GM21515 (cell line): ENCODE results near the gene MAT1A.
"Not testable (repeated sequence)": the region's sequence is repeated elsewhere in the genome, so short reads cannot be mapped to it uniquely, and the experiment has no call there.

Experiments used
- ATAC-seq: cut with Tn5 transposase; IDR thresholded peaks from one replicate; pipeline ENCODE4 v1.9.1; 2021; ENCODE audit not compliant: unreplicated experiment

Gene MAT1A

GRCh38 chr10:80289451-80290287 is at the start of gene MAT1A:
Gene MAT1A, minus strand, starts transcription at chr10:80289658. Its CDS starts 235 bp downstream, at chr10:80289423.
- no peak for ATAC-seq

GRCh38 chr10:80333983-80334382 is 44.5 kb upstream of the MAT1A start:
- ATAC-seq = no peak

GRCh38 chr10:80324891-80325364 is 35.5 kb upstream of the MAT1A start:
- ATAC-seq = no peak

GRCh38 chr10:80324086-80324485 is 34.6 kb upstream of the MAT1A start:
- no peak for ATAC-seq

- no peak for ATAC-seq
These were observed 33.9 kb upstream of the MAT1A start for GRCh38 chr10:80323311-80323710.

GRCh38 chr10:80322711-80323110 is 33.3 kb upstream of the MAT1A start:
- ATAC-seq = no peak

GRCh38 chr10:80322158-80322557 is 32.7 kb upstream of the MAT1A start:
- no peak for ATAC-seq

GRCh38 chr10:80321183-80321582 is 31.7 kb upstream of the MAT1A start:
- no peak for ATAC-seq

- ATAC-seq = no peak
These were observed 30.9 kb upstream of the MAT1A start for GRCh38 chr10:80320377-80320776.

GRCh38 chr10:80319725-80320290 is 30.4 kb upstream of the MAT1A start:
- no peak for ATAC-seq

- no peak for ATAC-seq
These were observed 29.9 kb upstream of the MAT1A start for GRCh38 chr10:80319318-80319717.

GRCh38 chr10:80318742-80319141 is 29.3 kb upstream of the MAT1A start:
- ATAC-seq = no peak

GRCh38 chr10:80315391-80315790 is 25.9 kb upstream of the MAT1A start:
- no peak for ATAC-seq

GRCh38 chr10:80313523-80313922 is 24.1 kb upstream of the MAT1A start:
- ATAC-seq = no peak

- ATAC-seq = not testable (repeated sequence)
These were observed 16.5 kb upstream of the MAT1A start for GRCh38 chr10:80305989-80306388.

GRCh38 chr10:80296942-80297341 is 7.5 kb upstream of the MAT1A start:
- ATAC-seq = no peak

- ATAC-seq = no peak
These were observed 3.3 kb upstream of the MAT1A start for GRCh38 chr10:80292607-80293239.

GRCh38 chr10:80290474-80291220 is 1.2 kb upstream of the MAT1A start:
- ATAC-seq = no peak

- ATAC-seq = no peak
These were observed 609 bp downstream of the MAT1A start for GRCh38 chr10:80288849-80289248.

GRCh38 chr10:80284522-80284921 is 4.9 kb downstream of the MAT1A start:
- no peak for ATAC-seq

- ATAC-seq = no peak
These were observed 5.8 kb downstream of the MAT1A start for GRCh38 chr10:80283536-80284199.
